ENCODE data around the gene CDKN2D. TPM values are rescaled to one million over a fixed set of nuclear protein-coding genes. Genes with fewer than 3 reads are reported as not detected.

The CDKN2D gene
- total and polyA plus RNA-seq, 2 of the 13 experiments (the other 11 are each of a cell fraction or from before 2014, with no cell fraction given): 5.4 to 8.6 TPM

- TF ChIP-seq ZNF784 (CRISPR knock-in tag; IDR thresholded peaks at IDR 0.05; ENCODE audit: borderline replicate concordance): no peak; the same call in 1 of the 2 replicates
- no peak for TF ChIP-seq CREB1 (IDR thresholded peaks at IDR 0.05)
- TF ChIP-seq CREB1 (CRISPR knock-in tag; IDR thresholded peaks at IDR 0.05): no peak
- peak; percentile 96 for TF ChIP-seq ZNF883 (CRISPR knock-in tag; IDR thresholded peaks at IDR 0.05; ENCODE audit: not compliant biosample characterization)
- TF ChIP-seq EHMT2 (IDR thresholded peaks at IDR 0.05; ENCODE audit: borderline replicate concordance, low read depth, low read length): no peak
- TF ChIP-seq SMYD3 (CRISPR knock-in tag; IDR thresholded peaks at IDR 0.05): no peak
- peak; percentile 92 for TF ChIP-seq TAF1 (CRISPR knock-in tag; IDR thresholded peaks at IDR 0.05)
- no peak for TF ChIP-seq SMC3 (IDR thresholded peaks at IDR 0.05; ENCODE audit: low read length)
- TF ChIP-seq ZKSCAN5 (CRISPR knock-in tag; IDR thresholded peaks at IDR 0.05): no peak
- no peak for TF ChIP-seq NFRKB (IDR thresholded peaks at IDR 0.05)
- TF ChIP-seq FOSL2 (CRISPR knock-in tag; IDR thresholded peaks at IDR 0.05): 0 out of 2 replicates have a peak, but pooled peaks have one; percentile 17
- TF ChIP-seq ZNF574 (CRISPR knock-in tag; IDR thresholded peaks at IDR 0.05): peak; percentile 86
- peak; percentile 88 for TF ChIP-seq KAT8 (CRISPR knock-in tag; IDR thresholded peaks at IDR 0.05)
- TF ChIP-seq JUN (CRISPR knock-in tag; IDR thresholded peaks at IDR 0.05): no peak
- TF ChIP-seq ZNF768 (CRISPR knock-in tag; IDR thresholded peaks at IDR 0.05): peak; percentile 82
- no peak for TF ChIP-seq ZNF660 (CRISPR knock-in tag; IDR thresholded peaks at IDR 0.05; ENCODE audit: borderline replicate concordance, low read depth)
- TF ChIP-seq PAF1 (CRISPR knock-in tag; IDR thresholded peaks at IDR 0.05): no peak
- no peak for TF ChIP-seq SRF (IDR thresholded peaks at IDR 0.05; ENCODE audit: low read depth, low read length)
- peak; percentile 64; the same call in 1 of the 2 replicates for TF ChIP-seq ZNF816 (CRISPR knock-in tag; IDR thresholded peaks at IDR 0.05; ENCODE audit: borderline replicate concordance)
- no peak for TF ChIP-seq TCF12 (IDR thresholded peaks at IDR 0.05)
- TF ChIP-seq TCF12 (CRISPR knock-in tag; IDR thresholded peaks at IDR 0.05): no peak
- TF ChIP-seq ZNF331 (CRISPR knock-in tag; IDR thresholded peaks at IDR 0.05): peak; percentile 95
- TF ChIP-seq CENPBD1 (CRISPR knock-in tag; IDR thresholded peaks at IDR 0.05; ENCODE audit: borderline replicate concordance, low read depth): no peak; the same call in 1 of the 2 replicates
- no peak; the same call in 1 of the 2 replicates for TF ChIP-seq ZNF337 (CRISPR knock-in tag; IDR thresholded peaks at IDR 0.05; ENCODE audit: borderline replicate concordance, low read depth)
- peak; percentile 80; the same call in 1 of the 2 replicates for TF ChIP-seq ZBTB42 (CRISPR knock-in tag; IDR thresholded peaks at IDR 0.05)
- TF ChIP-seq SIN3A (IDR thresholded peaks at IDR 0.05; ENCODE audit: borderline replicate concordance, low read depth, low read length): 0 out of 2 replicates have a peak, but pooled peaks have one; percentile 64
- peak; percentile 84 for TF ChIP-seq ETV5 (CRISPR knock-in tag; IDR thresholded peaks at IDR 0.05; ENCODE audit: borderline replicate concordance)
- peak; percentile 24; the same call in 1 of the 2 replicates for TF ChIP-seq KDM6A (CRISPR knock-in tag; IDR thresholded peaks at IDR 0.05; ENCODE audit: low read depth)
- TF ChIP-seq SIN3B (IDR thresholded peaks at IDR 0.05; ENCODE audit: low read length): no peak
- peak; percentile 50; the same call in 1 of the 2 replicates for TF ChIP-seq ZSCAN25 (CRISPR knock-in tag; IDR thresholded peaks at IDR 0.05)
These were observed 3.0 kb downstream of the CDKN2D start, which contains the start of gene KRI1 (continued) for GRCh38 chr19:10565567-10566407.

Measured in HepG2 (cell line).